ES-I3 (cell line): ENCODE measurements around the gene SLC19A2.
A peak's percentile ranks its signal among the peaks of the same experiment; 100 is the strongest.

Experiments used
- H3K36me3 ChIP-seq: 2 replicates; pipeline ENCODE4 v1.6.1; 2013; ENCODE audit warnings: mild to moderate bottlenecking, low read length, control low read depth, moderate library complexity; ENCODE audit not compliant: insufficient read depth
- H3K4me1 ChIP-seq: 2 replicates; pipeline ENCODE4 v1.6.1; 2013; ENCODE audit warnings: mild to moderate bottlenecking, control low read depth, low read length; ENCODE audit not compliant: insufficient read depth
- H3K9ac ChIP-seq: 2 replicates; pipeline ENCODE4 v1.6.1; 2013; ENCODE audit warnings: low read depth, mild to moderate bottlenecking, low read length, moderate library complexity
- H3K9me3 ChIP-seq: 2 replicates; pipeline ENCODE4 v1.6.1; 2013; ENCODE audit warnings: mild to moderate bottlenecking, low read length, moderate library complexity; ENCODE audit not compliant: control insufficient read depth, insufficient read depth

SLC19A2 gene

GRCh38 chr1:169473347-169473746, 12.4 kb downstream of the SLC19A2 start:
- Histone ChIP-seq H3K36me3 (peaks cover 9% of the 10 kb centered on the region; the same call in 1 of the 2 replicates), H3K4me1 (no peaks in the 10 kb centered on the region), H3K9ac (no peak overlapping the region), H3K9me3 (no peaks in the 10 kb centered on the region)

- no peak overlapping the region for H3K9ac ChIP-seq
- H3K4me1 ChIP-seq: no peaks in the 10 kb centered on the region
- H3K36me3 ChIP-seq: peaks cover 9% of the 10 kb centered on the region; the same call in 1 of the 2 replicates
- no peaks in the 10 kb centered on the region for H3K9me3 ChIP-seq
Observed at GRCh38 chr1:169472738-169473137, 13.0 kb downstream of the SLC19A2 start.

GRCh38 chr1:169468982-169469381, 16.8 kb downstream of the SLC19A2 start:
- no peak overlapping the region for H3K9ac ChIP-seq
- H3K36me3 ChIP-seq: no peaks in the 10 kb centered on the region; the same call in none of the 2 replicates
- H3K4me1 ChIP-seq: no peaks in the 10 kb centered on the region
- no peaks in the 10 kb centered on the region for H3K9me3 ChIP-seq

GRCh38 chr1:169466259-169467230, 19.2 kb downstream of the SLC19A2 start:
- no peaks in the 10 kb centered on the region for H3K9me3 ChIP-seq
- no peaks in the 10 kb centered on the region for H3K4me1 ChIP-seq

GRCh38 chr1:169465281-169465680, 20.5 kb downstream of the SLC19A2 start:
- no peak overlapping the region for H3K9ac ChIP-seq
- H3K9me3 ChIP-seq: no peaks in the 10 kb centered on the region
- no peaks in the 10 kb centered on the region for H3K4me1 ChIP-seq
- H3K36me3 ChIP-seq: no peaks in the 10 kb centered on the region; the same call in none of the 2 replicates

More at GRCh38 chr1:169466259-169467230, 19.2 kb downstream of the SLC19A2 start:
- Histone ChIP-seq H3K36me3 (no peaks in the 10 kb centered on the region; the same call in none of the 2 replicates), H3K9ac (no peak overlapping the region)

- Histone ChIP-seq H3K36me3 (no peaks in the 10 kb centered on the region; the same call in none of the 2 replicates), H3K9ac (no peak overlapping the region), H3K4me1 (no peaks in the 10 kb centered on the region)
Observed at GRCh38 chr1:169462385-169462784, 23.4 kb downstream of the SLC19A2 start.

GRCh38 chr1:169461390-169462000, 24.2 kb downstream of the SLC19A2 start:
- no peaks in the 10 kb centered on the region; the same call in none of the 2 replicates for H3K36me3 ChIP-seq
- no peak overlapping the region for H3K9ac ChIP-seq
- no peaks in the 10 kb centered on the region for H3K9me3 ChIP-seq
- no peaks in the 10 kb centered on the region for H3K4me1 ChIP-seq

More at GRCh38 chr1:169462385-169462784, 23.4 kb downstream of the SLC19A2 start:
- H3K9me3 ChIP-seq: no peaks in the 10 kb centered on the region

- H3K36me3 ChIP-seq: no peaks in the 10 kb centered on the region; the same call in 1 of the 2 replicates
Observed at GRCh38 chr1:169460191-169460833, 25.4 kb downstream of the SLC19A2 start.

GRCh38 chr1:169457443-169457842, 28.3 kb downstream of the SLC19A2 start:
- no peaks in the 10 kb centered on the region for H3K9me3 ChIP-seq
- H3K4me1 ChIP-seq: no peaks in the 10 kb centered on the region
- no peak overlapping the region for H3K9ac ChIP-seq
- H3K36me3 ChIP-seq: no peaks in the 10 kb centered on the region

More at GRCh38 chr1:169460191-169460833, 25.4 kb downstream of the SLC19A2 start:
- no peaks in the 10 kb centered on the region for H3K4me1 ChIP-seq
- peak overlapping the region; percentile 13; the same call in 1 of the 2 replicates for H3K9ac ChIP-seq
- H3K9me3 ChIP-seq: no peaks in the 10 kb centered on the region

GRCh38 chr1:169456029-169456428, 29.7 kb downstream of the SLC19A2 start:
- Histone ChIP-seq H3K9me3 (no peaks in the 10 kb centered on the region), H3K9ac (no peak overlapping the region), H3K4me1 (no peaks in the 10 kb centered on the region), H3K36me3 (no peaks in the 10 kb centered on the region)

- H3K36me3 ChIP-seq: no peaks in the 10 kb centered on the region
- H3K9ac ChIP-seq: no peak overlapping the region
- H3K9me3 ChIP-seq: no peaks in the 10 kb centered on the region
- H3K4me1 ChIP-seq: no peaks in the 10 kb centered on the region
Observed at GRCh38 chr1:169452921-169453320, 32.8 kb downstream of the SLC19A2 start.

- no peaks in the 10 kb centered on the region for H3K4me1 ChIP-seq
- no peaks in the 10 kb centered on the region for H3K9me3 ChIP-seq
- H3K36me3 ChIP-seq: no peaks in the 10 kb centered on the region
- no peak overlapping the region for H3K9ac ChIP-seq
Observed at GRCh38 chr1:169451218-169451824, 34.4 kb downstream of the SLC19A2 start.

- H3K36me3 ChIP-seq: no peaks in the 10 kb centered on the region
Observed at GRCh38 chr1:169443923-169444322, 41.8 kb downstream of the SLC19A2 start.

More at GRCh38 chr1:169443923-169444322, 41.8 kb downstream of the SLC19A2 start:
- Histone ChIP-seq H3K9me3 (no peaks in the 10 kb centered on the region), H3K9ac (no peak overlapping the region), H3K4me1 (no peaks in the 10 kb centered on the region)
